Parathyroid adenoma (tissue), 2 donors: Measurements from ENCODE around the gene TRPC1.

Experiments used
- H2AFZ ChIP-seq: fragments of 300-600 bp; sonication (generic); one replicate; pipeline ENCODE4 v1.7.0; 2017; ENCODE audit warnings: antibody characterized with exemption, mild to moderate bottlenecking
- H3K27ac ChIP-seq: fragments of 300-600 bp; sonication (generic); one replicate; pipeline ENCODE4 v1.7.0; 2017
- H3K27me3 ChIP-seq: fragments of 300-600 bp; sonication (generic); one replicate; pipeline ENCODE4 v1.7.0; 2017; ENCODE audit warnings: low read length; ENCODE audit not compliant: control insufficient read depth, insufficient read depth
- H3K36me3 ChIP-seq: fragments of 300-600 bp; sonication (generic); one replicate; pipeline ENCODE4 v1.7.0; 2017; ENCODE audit warnings: low read length; ENCODE audit not compliant: control insufficient read depth, insufficient read depth
- H3K4me1 ChIP-seq: fragments of 300-600 bp; sonication (generic); one replicate; pipeline ENCODE4 v1.7.0; 2017; ENCODE audit warnings: control low read depth
- H3K4me2 ChIP-seq: fragments of 300-600 bp; sonication (generic); one replicate; pipeline ENCODE4 v1.7.0; 2017; ENCODE audit warnings: low read length
- H3K4me3 ChIP-seq: fragments of 300-600 bp; sonication (generic); one replicate; pipeline ENCODE4 v1.7.0; 2017; ENCODE audit warnings: low read depth, low read length
- H3K79me2 ChIP-seq: fragments of 300-600 bp; sonication (generic); one replicate; pipeline ENCODE4 v1.7.0; 2017; ENCODE audit warnings: control low read depth
- H3K9ac ChIP-seq: fragments of 300-600 bp; sonication (generic); one replicate; pipeline ENCODE4 v1.7.0; 2017; ENCODE audit warnings: mild to moderate bottlenecking
- H3K9me3 ChIP-seq: fragments of 300-600 bp; sonication (generic); one replicate; pipeline ENCODE4 v1.7.0; 2017; ENCODE audit warnings: low read length; ENCODE audit not compliant: control insufficient read depth
- CTCF ChIP-seq: fragments of 300-600 bp; sonication (generic); IDR thresholded peaks from one replicate; pipeline ENCODE4 v1.7.0; 2017; ENCODE audit warnings: antibody characterized with exemption, mild to moderate bottlenecking
- donor health status: primary hyperparathyroidism.

Gene TRPC1

GRCh38 chr3:142837526-142837925 is 113.7 kb downstream of the TRPC1 start:
- Histone ChIP-seq H3K9ac (no peak overlapping the region), H3K9me3 (no peaks in the 10 kb centered on the region), H3K79me2 (no peaks in the 10 kb centered on the region), H3K27me3 (no peaks in the 10 kb centered on the region), H3K27ac (no peak overlapping the region), H3K4me1 (no peaks in the 10 kb centered on the region), H3K4me3 (no peak overlapping the region), H3K36me3 (no peaks in the 10 kb centered on the region), H2AFZ (no peak overlapping the region), H3K4me2 (no peak overlapping the region)
- no peak for TF ChIP-seq CTCF

GRCh38 chr3:142839831-142840230 is 116.0 kb downstream of the TRPC1 start:
- TF ChIP-seq CTCF = no peak
- Histone ChIP-seq H3K9me3 (no peaks in the 10 kb centered on the region), H3K9ac (no peak overlapping the region), H3K36me3 (no peaks in the 10 kb centered on the region), H3K79me2 (no peaks in the 10 kb centered on the region), H3K4me3 (no peak overlapping the region), H2AFZ (no peak overlapping the region), H3K27me3 (no peaks in the 10 kb centered on the region), H3K4me2 (no peak overlapping the region), H3K27ac (no peak overlapping the region), H3K4me1 (no peaks in the 10 kb centered on the region)

- no peaks in the 10 kb centered on the region for H3K27me3 ChIP-seq
Observed at GRCh38 chr3:142844339-142844977, 120.6 kb downstream of the TRPC1 start.

GRCh38 chr3:142846779-142847577 is 123.1 kb downstream of the TRPC1 start:
- Histone ChIP-seq H3K4me1 (no peaks in the 10 kb centered on the region), H3K36me3 (no peaks in the 10 kb centered on the region), H3K27me3 (no peaks in the 10 kb centered on the region), H3K4me2 (no peak overlapping the region), H3K9ac (no peak overlapping the region), H3K4me3 (no peak overlapping the region), H3K27ac (no peak overlapping the region), H3K9me3 (no peaks in the 10 kb centered on the region), H3K79me2 (no peaks in the 10 kb centered on the region), H2AFZ (no peak overlapping the region)
- TF ChIP-seq CTCF = no peak

More at GRCh38 chr3:142844339-142844977, 120.6 kb downstream of the TRPC1 start:
- no peaks in the 10 kb centered on the region for H3K9me3 ChIP-seq
- H2AFZ ChIP-seq = no peak overlapping the region
- no peak overlapping the region for H3K4me3 ChIP-seq
- H3K27ac ChIP-seq = no peak overlapping the region
- peak; percentile 23 for TF ChIP-seq CTCF
- no peaks in the 10 kb centered on the region for H3K79me2 ChIP-seq
- no peak overlapping the region for H3K4me2 ChIP-seq
- H3K9ac ChIP-seq = no peak overlapping the region
- H3K4me1 ChIP-seq = no peaks in the 10 kb centered on the region
- H3K36me3 ChIP-seq = no peaks in the 10 kb centered on the region
